Common myeloid progenitor, CD34-positive (primary cell): ENCODE measurements around the gene PTPRG.

Experiments used
- CTCF ChIA-PET: fragments of 350-600 bp; sonication (Branson Sonifier 250); formaldehyde crosslinking; loops from one replicate; lab custom pipeline; 2021; ENCODE audit warnings: antibody characterized with exemption; lab: Charles Lee
- POLR2A ChIA-PET: fragments of 350-600 bp; sonication (Branson Sonifier 250); formaldehyde crosslinking; loops from one replicate; lab custom pipeline; 2021; ENCODE audit warnings: antibody characterized with exemption; lab: Charles Lee
- DNase-seq, 3 donors: peaks; one replicate each; pipeline versions ENCODE4 v3.0.0 to v3.0.0-alpha.2; 2013
- H3K27ac ChIP-seq, 2 experiments: 1 replicate in 1 of 2; 2 replicates in 1 of 2; pipeline ENCODE4 v1.7.0; 2013; ENCODE audit warnings: inconsistent platforms in 2 of 2, low read length in 2 of 2, mild to moderate bottlenecking in 2 of 2, low read depth in 1 of 2, moderate library complexity in 1 of 2; ENCODE audit not compliant: severe bottlenecking in 2 of 2, insufficient read depth in 1 of 2, poor library complexity in 1 of 2
- H3K27me3 ChIP-seq, 5 experiments: replicated peaks in 2 of 5; 1 replicate in 3 of 5; 2 replicates in 2 of 5; pipeline versions ENCODE4 v1.6.1 to v1.7.0; 2013; ENCODE audit warnings: low read length in 4 of 5, mild to moderate bottlenecking in 2 of 5, moderate library complexity in 2 of 5, inconsistent platforms in 1 of 5; ENCODE audit not compliant: insufficient read depth in 5 of 5, control insufficient read depth in 4 of 5
- H3K36me3 ChIP-seq, 4 experiments: 1 replicate in 2 of 4; 2 replicates in 2 of 4; pipeline versions ENCODE4 v1.6.1 to v1.7.0; 2013; ENCODE audit warnings: low read length in 3 of 4, control low read depth in 1 of 4, mild to moderate bottlenecking in 1 of 4; ENCODE audit not compliant: control insufficient read depth in 4 of 4, insufficient read depth in 4 of 4
- H3K4me1 ChIP-seq, 4 experiments: 1 replicate in 3 of 4; 2 replicates in 1 of 4; pipeline versions ENCODE4 v1.6.1 to v1.7.1; 2013; ENCODE audit warnings: low read length in 3 of 4, mild to moderate bottlenecking in 3 of 4, control low read depth in 1 of 4, inconsistent platforms in 1 of 4, moderate library complexity in 1 of 4; ENCODE audit not compliant: control insufficient read depth in 4 of 4, insufficient read depth in 4 of 4; ENCODE audit errors: control extremely low read depth in 1 of 4
- H3K4me3 ChIP-seq, 7 experiments: 1 replicate in 4 of 7; 2 replicates in 3 of 7; pipeline versions ENCODE4 v1.5.1 to v1.7.0; 2013; ENCODE audit warnings: mild to moderate bottlenecking in 7 of 7, low read length in 6 of 7, moderate library complexity in 6 of 7, inconsistent platforms in 2 of 7, low read depth in 2 of 7, control low read depth in 1 of 7; ENCODE audit not compliant: insufficient read depth in 4 of 7, control insufficient read depth in 1 of 7; ENCODE audit errors: extremely low read depth in 1 of 7
- H3K9me3 ChIP-seq, 5 experiments: 1 replicate in 4 of 5; 2 replicates in 1 of 5; pipeline versions ENCODE4 v1.6.1 to v1.7.1; 2013; ENCODE audit warnings: low read length in 4 of 5, mild to moderate bottlenecking in 2 of 5, inconsistent platforms in 1 of 5, low read depth in 1 of 5, moderate library complexity in 1 of 5; ENCODE audit not compliant: control insufficient read depth in 4 of 5, insufficient read depth in 2 of 5; ENCODE audit errors: control extremely low read depth in 1 of 5
- WGBS: methylation state at CpG from one replicate; pipeline ENCODE4 v1.1.5; 2013; ENCODE audit not compliant: insufficient coverage; 5-methylcytosine and 5-hydroxymethylcytosine counted together

The PTPRG gene

GRCh38 chr3:61583890-61584875, 22.8 kb downstream of the PTPRG start:
- Histone ChIP-seq H3K4me1 (no peaks in the 10 kb centered on the region), H3K9me3 (no peaks in the 10 kb centered on the region), H3K4me3 (no peak overlapping the region), H3K27me3 (peaks cover 0 to 6% (median 3%) of the 10 kb centered on the region in 5 experiments), H3K36me3 (no peaks in the 10 kb centered on the region), H3K27ac (no peak overlapping the region)
- WGBS: 100% methylated on average over 4 of the region's 10 CpGs
- ChIA-PET POLR2A (no interaction called here), CTCF (no interaction called here)
- no peak for DNase-seq

GRCh38 chr3:61589856-61590255, 28.5 kb downstream of the PTPRG start:
- WGBS: 100% methylated on average over 1 of the region's 5 CpGs

GRCh38 chr3:61591300-61591699, 29.9 kb downstream of the PTPRG start:
- no peaks in the 10 kb centered on the region for H3K36me3 ChIP-seq
- no peaks in the 10 kb centered on the region for H3K4me1 ChIP-seq
- H3K4me3 ChIP-seq: no peak overlapping the region
- POLR2A ChIA-PET: no interaction called here
- H3K27me3 ChIP-seq: peaks cover 0 to 3% (median 0%) of the 10 kb centered on the region in 5 experiments
- no peaks in the 10 kb centered on the region for H3K9me3 ChIP-seq
- CTCF ChIA-PET: no interaction called here
- no peak overlapping the region for H3K27ac ChIP-seq
- DNase-seq: no peak

More at GRCh38 chr3:61589856-61590255, 28.5 kb downstream of the PTPRG start:
- DNase-seq: no peak
- ChIA-PET CTCF (no interaction called here), POLR2A (no interaction called here)
- Histone ChIP-seq H3K4me3 (no peak overlapping the region), H3K27ac (no peak overlapping the region), H3K9me3 (no peaks in the 10 kb centered on the region), H3K36me3 (no peaks in the 10 kb centered on the region), H3K27me3 (peaks cover 0 to 6% (median 0%) of the 10 kb centered on the region in 5 experiments), H3K4me1 (no peaks in the 10 kb centered on the region)

- H3K27ac ChIP-seq: no peak overlapping the region
- 100% methylated on average over 4 of the region's 4 CpGs for WGBS
- no peaks in the 10 kb centered on the region for H3K27me3 ChIP-seq
- no peaks in the 10 kb centered on the region for H3K4me1 ChIP-seq
- POLR2A ChIA-PET: no interaction called here
- no peak overlapping the region for H3K4me3 ChIP-seq
- CTCF ChIA-PET: interaction anchor here (1.0 kb wide), 1 partner anchor 12 kb away, joined by 3 read pairs; no protein-coding TSS in a partner anchor
- no peaks in the 10 kb centered on the region for H3K36me3 ChIP-seq
- no peak for DNase-seq
- H3K9me3 ChIP-seq: no peaks in the 10 kb centered on the region
Measured at GRCh38 chr3:61593446-61594029, 32.2 kb downstream of the PTPRG start.

- no peak for DNase-seq
- H3K36me3 ChIP-seq: no peaks in the 10 kb centered on the region
- WGBS: 92% methylated on average over 7 of the region's 12 CpGs
- POLR2A ChIA-PET: no interaction called here
- CTCF ChIA-PET: no interaction called here
- no peaks in the 10 kb centered on the region for H3K27me3 ChIP-seq
- no peaks in the 10 kb centered on the region for H3K9me3 ChIP-seq
- H3K4me1 ChIP-seq: no peaks in the 10 kb centered on the region
- no peak overlapping the region for H3K27ac ChIP-seq
- no peak overlapping the region for H3K4me3 ChIP-seq
Measured at GRCh38 chr3:61594144-61594963, 33.0 kb downstream of the PTPRG start.

- no peak overlapping the region for H3K4me3 ChIP-seq
- CTCF ChIA-PET: no interaction called here
- DNase-seq: no peak
- WGBS: 91% methylated on average over 7 of the region's 9 CpGs
- H3K27me3 ChIP-seq: no peaks in the 10 kb centered on the region
- H3K27ac ChIP-seq: no peak overlapping the region
- H3K9me3 ChIP-seq: no peaks in the 10 kb centered on the region
- no peaks in the 10 kb centered on the region for H3K4me1 ChIP-seq
- POLR2A ChIA-PET: no interaction called here
- H3K36me3 ChIP-seq: no peaks in the 10 kb centered on the region
Measured at GRCh38 chr3:61594964-61595285, 33.6 kb downstream of the PTPRG start.
